ENCODE results near the gene FIBP. TPM values are rescaled to one million over a fixed set of nuclear protein-coding genes. Genes with fewer than 3 reads are reported as not detected.

The FIBP gene
- total RNA-seq: 136 and 187 TPM in 2 replicates

GRCh38 chr11:65888163-65888814, at the start of gene FIBP:
Gene FIBP, minus strand, starts transcription at chr11:65888471. Its CDS starts 53 bp downstream, at chr11:65888418.

GRCh38 chr11:65919141-65919572, 30.9 kb upstream of the FIBP start, which contains the start of gene DRAP1:
Gene DRAP1, plus strand, starts transcription at chr11:65919426. Its CDS starts 76 bp downstream, at chr11:65919502.

GRCh38 chr11:65918211-65919140, 30.2 kb upstream of the FIBP start, which contains the start of gene C11orf68:
Gene C11orf68, minus strand, starts transcription at chr11:65919062. Its CDS starts 31 bp downstream, at chr11:65919031.

DNA sequence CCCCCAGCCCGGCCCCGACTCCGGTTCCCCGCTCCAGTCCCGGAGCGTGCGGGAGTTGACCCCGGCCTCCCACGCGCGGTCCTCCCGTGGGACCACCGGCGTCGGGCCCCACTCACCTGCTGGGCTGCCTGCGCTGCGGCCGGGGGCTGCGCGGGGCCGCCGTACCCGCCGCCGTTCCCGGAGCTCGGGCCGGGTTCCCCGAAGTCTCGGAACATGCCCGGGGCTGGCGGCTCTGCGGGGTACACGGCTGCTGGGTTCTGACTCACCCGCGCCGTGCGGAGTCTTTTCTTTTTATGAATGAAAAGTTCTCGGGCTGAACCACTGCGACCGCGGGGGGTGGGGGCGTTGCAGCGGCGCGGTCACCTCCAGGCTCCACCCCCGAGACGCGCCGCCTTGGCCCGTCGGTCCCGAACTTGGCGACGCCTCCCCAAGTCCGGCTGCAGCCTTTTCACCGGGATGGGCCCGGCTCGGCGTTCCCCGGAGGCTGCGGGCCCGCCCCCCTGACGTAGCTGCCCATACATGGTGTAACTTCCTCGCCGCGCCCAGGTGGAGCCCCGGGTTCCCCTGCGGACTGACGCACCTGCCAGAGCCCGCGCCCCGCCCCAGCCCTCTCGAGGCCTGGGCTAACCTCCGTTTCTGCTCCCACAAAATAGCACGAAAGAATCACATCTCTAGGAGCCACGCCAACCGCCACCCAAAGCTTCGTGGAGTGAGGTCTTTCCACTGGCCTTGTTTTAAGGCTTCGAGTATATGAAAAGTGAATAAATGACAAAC, 12.0 kb upstream of the FIBP start, which contains the start of gene FOSL1:
FOSL1 (minus strand) TSS at position 264 of the 774 bp plus-strand sequence; CDS start at position 215, 49 bp downstream.

DNA sequence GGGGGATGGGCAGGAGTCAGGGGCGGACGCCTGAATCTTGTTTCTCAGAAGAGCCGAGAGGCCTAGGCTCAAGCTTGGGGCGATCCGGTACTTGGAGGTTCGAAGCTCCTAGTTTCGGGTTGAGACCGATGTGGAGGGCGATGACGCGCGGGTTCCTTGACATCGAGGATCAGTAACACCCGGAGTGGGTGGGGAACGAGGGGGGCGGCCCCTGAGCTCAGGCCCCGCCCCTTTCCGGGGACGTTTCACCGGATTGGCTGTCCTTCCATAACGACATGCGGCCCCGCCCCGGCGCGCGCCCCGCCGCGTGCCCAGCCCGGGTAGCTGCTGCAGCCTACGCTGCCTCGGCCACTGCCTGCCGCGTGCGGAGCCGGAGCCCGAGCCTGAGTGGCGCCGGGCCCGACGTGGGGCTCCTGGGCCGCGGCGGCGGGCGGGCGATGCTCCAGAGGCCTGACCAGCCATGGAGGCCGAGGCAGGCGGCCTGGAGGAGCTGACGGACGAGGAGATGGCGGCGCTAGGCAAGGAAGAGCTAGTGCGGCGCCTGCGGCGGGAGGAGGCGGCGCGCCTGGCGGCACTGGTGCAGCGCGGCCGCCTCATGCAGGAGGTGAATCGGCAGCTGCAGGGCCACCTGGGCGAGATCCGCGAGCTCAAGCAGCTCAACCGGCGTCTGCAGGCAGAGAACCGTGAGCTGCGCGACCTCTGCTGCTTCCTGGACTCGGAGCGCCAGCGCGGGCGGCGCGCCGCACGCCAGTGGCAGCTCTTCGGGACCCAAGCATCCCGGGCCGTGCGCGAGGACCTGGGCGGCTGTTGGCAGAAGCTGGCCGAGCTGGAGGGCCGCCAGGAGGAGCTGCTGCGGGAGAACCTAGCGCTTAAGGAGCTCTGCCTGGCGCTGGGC, 2.3 kb upstream of the FIBP start, which contains the start of gene CCDC85B:
CCDC85B (plus strand) TSS at position 350 of the 895 bp plus-strand sequence; CDS start at position 461, 111 bp downstream.

DNA sequence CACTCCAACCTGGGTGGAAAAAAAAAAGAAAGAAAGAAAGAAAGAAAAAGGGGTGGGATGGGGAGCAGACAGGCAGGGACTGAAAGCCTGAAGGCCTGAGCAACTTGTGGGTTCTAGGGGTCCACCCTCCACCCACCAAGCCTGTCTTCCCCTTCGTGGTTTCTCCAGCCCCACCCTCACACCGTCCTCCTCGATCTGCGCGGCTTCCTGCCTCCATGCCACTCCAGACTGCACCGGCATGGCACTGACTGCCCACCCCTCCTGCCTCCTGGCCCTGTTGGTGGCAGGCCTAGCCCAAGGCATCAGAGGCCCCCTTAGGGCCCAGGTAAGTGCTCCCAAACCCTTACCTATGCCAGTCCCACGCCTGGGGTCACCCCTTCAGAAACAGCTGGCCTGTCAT, 8.7 kb downstream of the FIBP start, which contains the start of gene CTSW:
CTSW (plus strand) TSS at position 221 of the 400 bp plus-strand sequence; CDS start at position 239, 18 bp downstream.

GRCh38 chr11:65872586-65873317, 15.5 kb downstream of the FIBP start, which contains the start of gene EFEMP2:
Gene EFEMP2, minus strand, starts transcription at chr11:65872800. Its CDS starts 446 bp downstream, at chr11:65872354.

GRCh38 chr11:65860278-65861164, 27.8 kb downstream of the FIBP start, which contains the start of gene MUS81:
Gene MUS81, plus strand, starts transcription at chr11:65860433. Its CDS starts 321 bp downstream, at chr11:65860754.

DNA sequence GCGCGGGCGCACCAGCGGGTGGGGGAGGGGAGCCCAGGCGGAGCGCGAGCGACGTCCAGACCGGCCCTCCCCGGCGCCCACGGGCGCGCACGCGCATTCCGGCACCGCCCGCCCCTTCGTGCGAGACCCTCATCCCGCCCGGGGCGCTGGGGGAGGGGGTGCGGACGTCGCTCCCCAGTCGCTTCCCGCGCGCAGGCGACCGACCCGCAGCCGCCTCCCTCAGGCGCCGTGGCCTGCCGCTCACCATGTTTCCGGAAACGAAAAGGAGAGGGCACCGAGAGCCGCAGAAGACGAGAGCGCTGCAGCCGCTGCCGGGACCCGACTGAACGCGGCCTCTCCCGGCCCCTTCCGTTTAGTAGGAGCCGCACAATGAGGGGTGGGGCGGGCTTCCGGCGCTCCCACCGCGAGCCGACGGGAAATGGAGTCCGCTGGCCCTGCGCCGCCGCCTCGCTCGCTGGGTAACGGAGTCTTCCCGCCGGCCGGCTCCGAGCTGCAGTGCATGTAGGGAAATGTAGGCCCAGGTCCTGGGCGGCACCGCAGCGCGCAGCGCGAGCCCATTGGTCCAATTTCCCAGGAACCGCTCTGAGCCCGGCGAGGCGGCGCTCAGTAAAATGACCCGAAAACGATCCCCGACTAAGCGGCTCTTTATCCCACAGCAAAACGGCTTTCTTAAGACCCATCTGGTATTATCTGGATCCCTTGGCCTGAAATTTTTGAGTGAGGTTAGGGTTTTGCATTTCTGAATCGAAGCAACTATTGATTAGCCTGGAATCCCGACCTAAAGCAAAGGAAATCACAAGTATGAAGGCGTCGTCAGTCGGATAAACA, 30.2 kb downstream of the FIBP start, which contains the start of gene CFL1:
CFL1 (minus strand) TSS at position 328 of the 828 bp plus-strand sequence; CDS start at position 247, 81 bp downstream.

Other genes starting within 250 kb of the FIBP start
- 55.5 and 63.4 TPM in 2 replicates for gene RELA, start 225.6 kb downstream of the FIBP start, total RNA-seq
- gene KAT5, start 176.2 kb downstream of the FIBP start, total RNA-seq: 38.9 and 44.5 TPM in 2 replicates
- 49.0 and 57.3 TPM in 2 replicates for gene RNASEH2C, start 167.7 kb downstream of the FIBP start, total RNA-seq
- 20.6 and 21.9 TPM in 2 replicates for gene AP5B1, start 107.5 kb downstream of the FIBP start, total RNA-seq
- gene OVOL1, start 101.4 kb downstream of the FIBP start, total RNA-seq: not detected in 2 replicates
- 0.10 and 1.6 TPM in 2 replicates for gene SNX32, start 54.5 kb downstream of the FIBP start, total RNA-seq
- 1,256 and 1,560 TPM in 2 replicates for gene CFL1, start 30.3 kb downstream of the FIBP start, total RNA-seq
- 53.7 and 62.4 TPM in 2 replicates for gene MUS81, start 28.0 kb downstream of the FIBP start, total RNA-seq
- gene EFEMP2, start 15.7 kb downstream of the FIBP start, total RNA-seq: 22.2 and 40.2 TPM in 2 replicates
- gene CTSW, start 8.6 kb downstream of the FIBP start, total RNA-seq: 0.33 TPM in 1 of 2 replicates, not detected in the other
- gene CCDC85B, start 2.2 kb upstream of the FIBP start, total RNA-seq: 75.8 and 112 TPM in 2 replicates
- gene FOSL1, start 11.9 kb upstream of the FIBP start, total RNA-seq: 32.1 and 39.5 TPM in 2 replicates
- gene C11orf68, start 30.6 kb upstream of the FIBP start, total RNA-seq: 24.7 and 28.1 TPM in 2 replicates
- gene DRAP1, start 31.0 kb upstream of the FIBP start, total RNA-seq: 108 and 111 TPM in 2 replicates
- gene TSGA10IP, start 57.0 kb upstream of the FIBP start, total RNA-seq: not detected in 2 replicates
- gene SART1, start 73.3 kb upstream of the FIBP start, total RNA-seq: 29.2 and 33.6 TPM in 2 replicates
- 36.3 and 36.4 TPM in 2 replicates for gene EIF1AD, start 113.7 kb upstream of the FIBP start, total RNA-seq
- 29.4 and 35.5 TPM in 2 replicates for gene BANF1, start 114.0 kb upstream of the FIBP start, total RNA-seq
- gene CST6, start 123.5 kb upstream of the FIBP start, total RNA-seq: not detected in 2 replicates
- 0.10 and 0.33 TPM in 2 replicates for gene CATSPER1, start 138.0 kb upstream of the FIBP start, total RNA-seq
- gene GAL3ST3, start 160.7 kb upstream of the FIBP start, total RNA-seq: 0.65 TPM in 1 of 2 replicates, not detected in the other
- 173 and 231 TPM in 2 replicates for gene SF3B2, start 163.9 kb upstream of the FIBP start, total RNA-seq
- gene PACS1, start 181.8 kb upstream of the FIBP start, total RNA-seq: 32.7 and 47.4 TPM in 2 replicates